Endothelial cell (in vitro differentiated cells): ENCODE results near the gene ATRNL1. TPM values are rescaled to one million over a fixed set of nuclear protein-coding genes. Genes with fewer than 3 reads are reported as not detected.

Experiments
- DNase-seq: peaks from one replicate; pipeline ENCODE4 v3.0.0; 2021; ENCODE audit warnings: low spot score
- H3K27ac Mint-ChIP-seq: one replicate; pipeline ENCODE4 v1.8.0; 2021; ENCODE audit warnings: mixed read lengths, inconsistent platforms; ENCODE audit not compliant: unreplicated experiment
- H3K27me3 Mint-ChIP-seq: one replicate; pipeline ENCODE4 v1.8.0; 2021; ENCODE audit warnings: mild to moderate bottlenecking, moderate library complexity, mixed read lengths, inconsistent platforms; ENCODE audit not compliant: unreplicated experiment
- H3K36me3 Mint-ChIP-seq: one replicate; pipeline ENCODE4 v1.8.0; 2021; ENCODE audit warnings: mild to moderate bottlenecking, low read depth, mixed read lengths, inconsistent platforms; ENCODE audit not compliant: unreplicated experiment
- H3K4me1 Mint-ChIP-seq: one replicate; pipeline ENCODE4 v1.8.0; 2021; ENCODE audit warnings: mild to moderate bottlenecking, mixed read lengths, inconsistent platforms; ENCODE audit not compliant: unreplicated experiment
- H3K4me3 Mint-ChIP-seq: one replicate; pipeline ENCODE4 v1.8.0; 2021; ENCODE audit warnings: mild to moderate bottlenecking, mixed read lengths, inconsistent platforms; ENCODE audit not compliant: unreplicated experiment
- H3K9me3 Mint-ChIP-seq: one replicate; pipeline ENCODE4 v1.8.0; 2021; ENCODE audit warnings: mixed read lengths, inconsistent platforms; ENCODE audit not compliant: unreplicated experiment
- total RNA-seq: library from RNA; stranded (reverse); fragmentation: NEBNext Ultra II Directional; extraction: Animal tissue kit (Norgen Biotek cat#: 25700); gene quantifications from one replicate; pipeline ENCODE4 v1.2.1, GENCODE V29; 2021; ENCODE audit not compliant: unreplicated experiment
- TF ChIP-seq, protein P1 (sequence below): fragments of 200-600 bp; sonication (generic); IDR thresholded peaks from one replicate; pipeline ENCODE4 v1.5.0; 2021; ENCODE audit warnings: antibody characterized with exemption; ENCODE audit not compliant: unreplicated experiment

Gene ATRNL1
- total RNA-seq, 1 donor from 2014 or later, result 32.5 TPM

DNA sequence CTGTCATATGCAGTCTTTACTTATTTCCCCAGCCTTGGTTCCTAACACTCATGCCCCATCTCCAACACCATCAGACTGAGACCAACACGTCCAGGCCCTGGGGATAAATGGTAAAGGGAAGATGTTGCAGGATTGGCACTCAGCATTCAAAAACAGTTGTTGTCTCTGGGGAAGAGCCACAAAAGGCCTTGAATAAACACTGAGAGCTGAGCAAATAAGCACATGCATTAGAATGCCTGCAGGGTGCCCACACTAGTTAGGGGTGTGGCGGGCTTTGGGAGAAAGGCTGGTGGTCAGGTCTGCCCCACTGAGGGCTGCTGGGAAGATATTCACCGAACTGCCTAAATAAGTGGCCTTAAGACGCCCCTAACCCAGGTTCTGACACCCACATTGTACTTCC is 788.9 kb downstream of the ATRNL1 start:
- H3K4me1 Mint-ChIP-seq, result no peaks in the 10 kb centered on the region
- no peaks in the 10 kb centered on the region for H3K36me3 Mint-ChIP-seq
- no peak overlapping the region for H3K27ac Mint-ChIP-seq
- no peak for DNase-seq
- H3K4me3 Mint-ChIP-seq, result no peak overlapping the region
- peaks cover 2% of the 10 kb centered on the region for H3K27me3 Mint-ChIP-seq
- TF ChIP-seq, protein P1, sequence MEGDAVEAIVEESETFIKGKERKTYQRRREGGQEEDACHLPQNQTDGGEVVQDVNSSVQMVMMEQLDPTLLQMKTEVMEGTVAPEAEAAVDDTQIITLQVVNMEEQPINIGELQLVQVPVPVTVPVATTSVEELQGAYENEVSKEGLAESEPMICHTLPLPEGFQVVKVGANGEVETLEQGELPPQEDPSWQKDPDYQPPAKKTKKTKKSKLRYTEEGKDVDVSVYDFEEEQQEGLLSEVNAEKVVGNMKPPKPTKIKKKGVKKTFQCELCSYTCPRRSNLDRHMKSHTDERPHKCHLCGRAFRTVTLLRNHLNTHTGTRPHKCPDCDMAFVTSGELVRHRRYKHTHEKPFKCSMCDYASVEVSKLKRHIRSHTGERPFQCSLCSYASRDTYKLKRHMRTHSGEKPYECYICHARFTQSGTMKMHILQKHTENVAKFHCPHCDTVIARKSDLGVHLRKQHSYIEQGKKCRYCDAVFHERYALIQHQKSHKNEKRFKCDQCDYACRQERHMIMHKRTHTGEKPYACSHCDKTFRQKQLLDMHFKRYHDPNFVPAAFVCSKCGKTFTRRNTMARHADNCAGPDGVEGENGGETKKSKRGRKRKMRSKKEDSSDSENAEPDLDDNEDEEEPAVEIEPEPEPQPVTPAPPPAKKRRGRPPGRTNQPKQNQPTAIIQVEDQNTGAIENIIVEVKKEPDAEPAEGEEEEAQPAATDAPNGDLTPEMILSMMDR, result no peak
- no peaks in the 10 kb centered on the region for H3K9me3 Mint-ChIP-seq

DNA sequence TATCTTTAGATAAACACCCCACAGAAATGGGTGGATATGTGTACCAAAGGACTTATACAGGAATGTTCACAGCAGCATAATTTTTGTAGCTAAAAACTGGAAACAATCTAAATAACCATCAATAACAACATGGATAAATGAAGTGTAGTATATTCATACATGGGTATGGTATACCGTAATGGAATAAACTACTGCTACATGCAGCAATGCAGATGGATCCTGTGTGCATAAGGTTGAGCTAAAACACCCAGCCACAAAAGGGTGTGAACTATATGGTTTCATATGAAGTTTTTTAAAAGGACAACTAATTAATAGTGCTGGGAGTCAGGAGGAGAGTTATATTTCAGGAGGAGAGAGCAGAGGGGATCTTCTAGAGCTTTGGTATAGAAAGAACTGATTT is 790.2 kb downstream of the ATRNL1 start:
- no peaks in the 10 kb centered on the region for H3K36me3 Mint-ChIP-seq
- H3K27me3 Mint-ChIP-seq, result peaks cover 2% of the 10 kb centered on the region
- DNase-seq, result no peak
- H3K4me1 Mint-ChIP-seq, result no peaks in the 10 kb centered on the region
- no peak overlapping the region for H3K4me3 Mint-ChIP-seq
- no peaks in the 10 kb centered on the region for H3K9me3 Mint-ChIP-seq
- TF ChIP-seq, protein P1, result no peak
- H3K27ac Mint-ChIP-seq, result no peak overlapping the region

DNA sequence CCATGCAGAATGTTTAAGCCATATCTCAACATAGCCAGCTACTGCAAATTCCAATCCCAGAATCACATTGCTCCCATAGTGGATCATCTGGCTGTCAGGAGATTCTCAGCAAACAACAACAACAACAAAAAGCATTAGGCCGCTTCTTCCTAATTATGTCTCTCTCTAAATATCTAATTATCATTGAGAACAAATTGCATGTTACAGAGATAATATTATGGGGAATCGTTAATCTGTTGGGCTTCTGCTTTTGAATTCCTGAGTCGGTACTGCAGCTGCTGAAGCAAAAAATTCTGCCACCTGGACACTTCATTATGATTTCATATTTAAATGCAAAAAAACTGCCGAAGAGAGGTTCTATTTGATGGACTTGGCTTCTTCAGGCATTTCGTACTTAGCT is 791.2 kb downstream of the ATRNL1 start:
- Mint-ChIP-seq H3K27me3 (peaks cover 2% of the 10 kb centered on the region), H3K9me3 (no peaks in the 10 kb centered on the region), H3K36me3 (no peaks in the 10 kb centered on the region), H3K4me1 (no peaks in the 10 kb centered on the region), H3K27ac (no peak overlapping the region), H3K4me3 (no peak overlapping the region)
- DNase-seq, result no peak
- TF ChIP-seq, protein P1, result no peak

- Mint-ChIP-seq H3K36me3 (no peaks in the 10 kb centered on the region), H3K4me1 (no peaks in the 10 kb centered on the region), H3K9me3 (no peaks in the 10 kb centered on the region), H3K27ac (no peak overlapping the region), H3K4me3 (no peak overlapping the region), H3K27me3 (no peaks in the 10 kb centered on the region)
- TF ChIP-seq, protein P1, result no peak
- DNase-seq, result no peak
Measured at GRCh38 chr10:115895166-115895565, 802.0 kb downstream of the ATRNL1 start.

GRCh38 chr10:115898242-115898641 is 805.1 kb downstream of the ATRNL1 start:
- no peak for DNase-seq
- Mint-ChIP-seq H3K36me3 (no peaks in the 10 kb centered on the region), H3K27ac (no peak overlapping the region), H3K9me3 (no peaks in the 10 kb centered on the region), H3K27me3 (no peaks in the 10 kb centered on the region), H3K4me1 (no peaks in the 10 kb centered on the region), H3K4me3 (no peak overlapping the region)
- TF ChIP-seq, protein P1, result no peak
